ENCODE data around the gene CALML5.

CALML5 gene

DNA sequence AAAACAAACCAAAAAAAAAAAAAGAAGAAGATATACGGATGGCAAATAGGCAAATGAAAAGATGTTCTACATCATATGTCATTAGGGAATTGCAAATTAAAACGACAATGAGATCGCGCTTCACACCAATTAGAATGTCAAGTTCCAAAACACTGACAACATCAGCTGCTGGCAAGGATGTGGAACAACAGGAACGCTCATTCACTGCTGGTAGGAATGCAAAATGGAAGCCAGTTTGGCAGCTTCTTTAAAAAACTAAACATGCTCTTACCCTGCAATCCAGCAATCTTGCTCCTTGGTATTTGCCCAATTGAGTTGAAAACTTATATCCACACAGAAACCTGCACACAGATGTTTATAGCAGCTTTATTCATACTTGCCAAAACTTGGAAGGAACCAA is 34.8 kb downstream of the CALML5 start:
- no peak for DNase-seq (ENCODE audit: low read depth, low spot score)
- H3K4me3 ChIP-seq (ENCODE audit: low read depth, low read length) = no peak overlapping the region
- in situ Hi-C loops (cut with HindIII; ENCODE audit: low sequenced_read_pairs) = no loop called here
- TF ChIP-seq, protein P1, sequence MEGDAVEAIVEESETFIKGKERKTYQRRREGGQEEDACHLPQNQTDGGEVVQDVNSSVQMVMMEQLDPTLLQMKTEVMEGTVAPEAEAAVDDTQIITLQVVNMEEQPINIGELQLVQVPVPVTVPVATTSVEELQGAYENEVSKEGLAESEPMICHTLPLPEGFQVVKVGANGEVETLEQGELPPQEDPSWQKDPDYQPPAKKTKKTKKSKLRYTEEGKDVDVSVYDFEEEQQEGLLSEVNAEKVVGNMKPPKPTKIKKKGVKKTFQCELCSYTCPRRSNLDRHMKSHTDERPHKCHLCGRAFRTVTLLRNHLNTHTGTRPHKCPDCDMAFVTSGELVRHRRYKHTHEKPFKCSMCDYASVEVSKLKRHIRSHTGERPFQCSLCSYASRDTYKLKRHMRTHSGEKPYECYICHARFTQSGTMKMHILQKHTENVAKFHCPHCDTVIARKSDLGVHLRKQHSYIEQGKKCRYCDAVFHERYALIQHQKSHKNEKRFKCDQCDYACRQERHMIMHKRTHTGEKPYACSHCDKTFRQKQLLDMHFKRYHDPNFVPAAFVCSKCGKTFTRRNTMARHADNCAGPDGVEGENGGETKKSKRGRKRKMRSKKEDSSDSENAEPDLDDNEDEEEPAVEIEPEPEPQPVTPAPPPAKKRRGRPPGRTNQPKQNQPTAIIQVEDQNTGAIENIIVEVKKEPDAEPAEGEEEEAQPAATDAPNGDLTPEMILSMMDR (IDR thresholded peaks at IDR 0.05; ENCODE audit: low read depth, low read length) = no peak

DNA sequence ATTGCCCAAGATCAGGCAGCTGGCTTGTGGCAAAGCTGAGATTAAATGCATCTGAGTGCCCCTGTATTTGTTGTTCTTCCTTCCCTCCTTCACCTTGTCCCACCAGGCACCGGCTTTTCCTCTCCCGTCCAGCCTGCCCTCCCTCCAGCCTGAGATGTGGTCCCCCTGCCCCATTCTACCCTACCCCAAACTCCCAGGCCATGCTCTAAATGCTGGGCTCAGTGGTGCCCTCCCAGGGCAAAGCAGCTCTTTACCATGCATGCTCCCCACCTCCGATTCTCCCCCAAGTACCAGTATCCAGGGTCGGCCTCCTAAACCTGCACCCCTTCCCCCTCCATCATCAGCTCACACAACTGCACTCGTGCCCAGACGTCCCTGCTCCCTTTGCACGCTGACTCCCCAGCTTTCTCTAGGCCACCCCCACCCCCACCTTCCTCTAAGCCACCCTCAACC is 36.5 kb downstream of the CALML5 start:
- in situ Hi-C loops (cut with HindIII; ENCODE audit: low sequenced_read_pairs) = no loop called here
- TF ChIP-seq, protein P1 (IDR thresholded peaks at IDR 0.05; ENCODE audit: low read depth, low read length) = no peak
- no peak overlapping the region for H3K4me3 ChIP-seq (ENCODE audit: low read depth, low read length)
- DNase-seq (ENCODE audit: low read depth, low spot score) = no peak

DNA sequence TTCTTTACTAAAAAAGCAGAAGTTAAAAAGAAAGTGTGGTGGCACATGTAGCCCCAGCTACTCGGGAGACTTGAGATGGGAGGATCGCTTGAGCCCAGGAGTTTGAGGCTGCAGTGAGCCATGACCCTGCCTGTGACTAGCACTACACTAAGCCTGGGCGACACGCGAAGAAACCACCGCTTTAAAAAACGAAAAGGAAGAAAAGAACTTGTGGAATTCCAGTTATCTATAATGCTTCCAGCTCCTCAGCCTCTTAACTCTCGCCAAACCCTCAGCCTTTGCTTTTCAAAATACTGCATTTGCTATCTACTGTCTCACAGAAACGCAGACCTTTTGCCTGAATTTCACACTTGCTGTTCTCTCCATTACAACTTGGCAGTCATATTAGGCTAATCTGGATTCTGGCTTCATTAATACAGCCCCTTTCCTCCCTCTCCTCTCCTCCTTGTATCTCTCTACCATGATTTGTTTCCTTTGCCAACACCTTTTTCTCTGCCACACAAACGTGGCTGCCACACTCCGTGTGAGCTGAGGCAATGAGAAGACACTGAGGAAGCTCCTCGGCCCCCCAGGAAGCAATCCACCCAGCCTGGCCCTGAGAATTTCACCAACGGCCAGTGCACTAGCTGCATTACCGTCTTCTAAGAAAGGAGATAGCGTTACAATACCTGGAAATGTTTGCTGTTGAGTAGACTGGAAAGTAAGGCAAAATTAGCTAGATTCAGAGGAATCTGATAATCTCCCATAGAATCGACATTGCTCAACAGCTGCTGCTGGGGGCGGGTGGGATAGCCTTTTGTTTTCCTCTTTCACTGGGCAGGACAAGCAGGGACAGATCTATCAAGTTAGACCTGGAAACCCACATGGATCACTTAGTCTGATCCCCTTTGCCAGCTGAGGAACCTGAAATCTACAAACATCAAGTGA is 37.2 kb downstream of the CALML5 start:
- in situ Hi-C loops (cut with HindIII; ENCODE audit: low sequenced_read_pairs) = no loop called here
- TF ChIP-seq, protein P1 (IDR thresholded peaks at IDR 0.05; ENCODE audit: low read depth, low read length) = no peak
- DNase-seq (ENCODE audit: low read depth, low spot score) = no peak
- H3K4me3 ChIP-seq (ENCODE audit: low read depth, low read length) = no peak overlapping the region

DNA sequence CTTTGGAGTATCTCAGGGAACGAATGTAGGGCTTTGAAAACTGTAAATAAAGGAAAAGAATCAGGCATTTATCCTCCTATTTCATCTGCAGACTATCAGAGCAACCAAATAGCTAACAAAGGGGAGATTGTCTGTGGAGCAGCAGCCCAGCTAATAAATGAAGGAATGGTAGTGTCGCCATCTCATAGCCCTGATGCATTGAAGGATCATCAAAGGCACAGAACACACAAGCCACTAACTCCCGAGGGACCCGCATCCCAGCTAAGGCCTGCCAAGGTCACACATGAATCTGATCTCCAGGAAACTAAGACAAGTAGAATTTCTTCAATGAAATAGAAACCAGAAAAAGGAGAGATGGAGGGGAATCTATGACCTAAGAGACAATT is 38.2 kb downstream of the CALML5 start:
- H3K4me3 ChIP-seq (ENCODE audit: low read depth, low read length) = no peak overlapping the region
- in situ Hi-C loops (cut with HindIII; ENCODE audit: low sequenced_read_pairs) = no loop called here
- TF ChIP-seq, protein P1 (IDR thresholded peaks at IDR 0.05; ENCODE audit: low read depth, low read length) = no peak
- DNase-seq (ENCODE audit: low read depth, low spot score) = no peak

DNA sequence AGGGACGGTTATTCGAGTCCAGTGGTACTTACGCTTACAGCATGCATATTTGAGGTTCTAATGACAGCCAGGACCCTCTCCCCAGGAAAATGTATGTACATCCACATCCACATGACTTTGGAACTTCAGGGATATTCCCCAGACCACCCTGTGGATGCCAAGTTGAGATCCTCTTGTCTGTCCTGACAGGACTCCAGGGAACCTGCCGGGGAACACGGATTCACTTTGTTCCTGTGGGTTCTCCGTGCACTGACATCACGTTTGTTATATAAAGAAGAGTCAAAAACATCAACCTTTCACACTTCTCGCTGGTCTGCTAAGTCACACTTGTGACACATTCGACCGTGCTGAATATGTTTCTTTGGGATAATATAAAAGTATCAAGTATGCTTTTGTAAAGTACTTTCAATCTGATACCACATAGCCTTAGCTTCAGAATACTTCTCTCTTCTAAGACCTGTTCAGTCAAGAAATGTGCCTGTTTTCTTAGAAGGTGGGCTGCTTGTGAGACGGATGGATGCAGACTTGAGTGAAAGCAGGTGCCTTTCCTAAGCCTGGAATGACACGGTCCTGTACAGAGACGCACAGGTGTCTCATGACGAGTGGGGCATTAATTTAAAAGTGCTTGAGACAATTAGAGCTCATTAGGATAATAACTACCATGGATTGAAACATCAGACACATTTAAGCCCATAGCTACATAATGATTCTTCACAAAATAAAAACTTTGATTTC is 38.7 kb downstream of the CALML5 start:
- H3K4me3 ChIP-seq (ENCODE audit: low read depth, low read length) = no peak overlapping the region
- in situ Hi-C loops (cut with HindIII; ENCODE audit: low sequenced_read_pairs) = no loop called here
- TF ChIP-seq, protein P1 (IDR thresholded peaks at IDR 0.05; ENCODE audit: low read depth, low read length) = no peak
- no peak for DNase-seq (ENCODE audit: low read depth, low spot score)

DNA sequence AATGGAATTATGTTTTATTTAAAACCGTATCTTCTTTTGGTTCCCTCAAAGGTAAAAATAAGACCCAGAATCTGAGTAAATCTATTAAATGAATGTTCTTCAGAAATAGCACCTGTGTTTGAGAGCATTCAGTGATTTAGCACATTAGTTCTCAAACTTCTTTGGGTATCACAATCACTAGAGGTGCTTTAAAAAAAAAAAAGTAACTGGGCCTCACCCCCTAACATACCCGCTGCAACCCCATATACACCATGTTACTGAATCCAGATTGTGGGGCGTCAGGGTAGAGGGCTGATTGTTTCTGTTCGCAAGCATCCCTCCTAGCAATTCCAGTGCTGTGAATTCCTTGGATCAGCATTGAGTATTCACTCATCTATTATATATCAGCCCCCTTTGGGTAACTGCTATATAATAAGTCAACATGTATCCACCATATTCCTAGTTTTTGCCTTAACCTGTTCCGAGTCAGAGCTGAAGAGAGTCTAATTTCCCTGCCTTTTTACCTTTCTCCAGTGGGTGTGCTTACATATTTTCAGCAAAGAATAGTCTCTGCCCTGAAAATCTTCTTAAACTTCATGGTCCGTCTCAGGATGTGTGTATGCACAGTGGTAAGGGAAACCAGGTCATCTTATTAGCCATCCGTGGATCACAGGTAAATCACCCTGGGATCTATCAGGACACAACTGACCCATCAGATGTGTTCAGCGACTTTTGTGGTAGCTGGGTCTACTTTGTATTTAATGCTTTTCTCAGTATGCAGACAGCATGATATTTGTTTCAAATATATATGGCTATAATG is 40.2 kb downstream of the CALML5 start:
- TF ChIP-seq, protein P1 (IDR thresholded peaks at IDR 0.05; ENCODE audit: low read depth, low read length) = no peak
- no peak overlapping the region for H3K4me3 ChIP-seq (ENCODE audit: low read depth, low read length)
- in situ Hi-C loops (cut with HindIII; ENCODE audit: low sequenced_read_pairs) = no loop called here
- DNase-seq (ENCODE audit: low read depth, low spot score) = no peak
